GM18861 (cell line): ENCODE data around the gene CNST.
"Not testable (repeated sequence)": the region's sequence is repeated elsewhere in the genome, so short reads cannot be mapped to it uniquely, and the experiment has no call there.

ENCODE experiments used
- ATAC-seq: cut with Tn5 transposase; IDR thresholded peaks from one replicate; pipeline ENCODE4 v1.9.1; 2021; ENCODE audit not compliant: unreplicated experiment

CNST gene

DNA sequence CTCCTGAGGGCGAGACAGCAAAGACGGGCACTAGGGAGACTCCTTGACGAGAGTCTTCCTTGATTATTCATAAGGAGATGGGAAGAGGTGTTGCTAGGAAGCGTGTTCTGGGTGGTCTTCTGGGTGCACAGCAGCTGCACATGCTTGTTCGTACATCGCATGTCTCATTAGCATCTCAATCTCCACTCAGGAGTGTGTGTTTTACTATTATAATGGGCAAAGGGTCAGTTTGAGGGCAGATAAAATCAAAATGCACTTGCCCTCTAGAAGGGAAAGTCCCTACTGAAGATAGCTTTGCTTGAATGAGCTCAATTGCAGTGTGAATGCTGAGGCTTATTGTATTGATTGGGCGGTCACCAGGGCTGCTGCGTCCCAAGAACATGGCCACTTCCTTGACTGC, 107.8 kb downstream of the CNST start:
- ATAC-seq, result no peak

DNA sequence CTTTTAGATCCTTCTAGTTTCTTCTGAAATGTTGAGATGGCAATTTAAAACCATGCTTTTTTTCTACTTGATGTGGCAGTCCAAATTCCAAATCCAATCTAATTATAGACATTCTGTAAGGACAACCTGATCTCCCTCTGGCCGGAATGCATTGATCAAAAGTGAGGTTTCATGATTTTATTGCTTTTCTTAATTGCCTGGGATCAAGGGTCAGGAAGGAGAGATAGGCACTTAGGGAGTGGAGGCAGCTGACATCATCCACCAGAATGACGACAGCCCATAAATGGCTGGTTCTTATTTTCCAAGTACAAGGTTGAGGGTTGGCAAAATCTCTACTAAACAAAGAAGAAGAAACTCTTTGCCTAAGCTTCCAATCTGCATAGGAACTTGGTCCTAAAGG, 111.6 kb downstream of the CNST start:
- ATAC-seq, result no peak

DNA sequence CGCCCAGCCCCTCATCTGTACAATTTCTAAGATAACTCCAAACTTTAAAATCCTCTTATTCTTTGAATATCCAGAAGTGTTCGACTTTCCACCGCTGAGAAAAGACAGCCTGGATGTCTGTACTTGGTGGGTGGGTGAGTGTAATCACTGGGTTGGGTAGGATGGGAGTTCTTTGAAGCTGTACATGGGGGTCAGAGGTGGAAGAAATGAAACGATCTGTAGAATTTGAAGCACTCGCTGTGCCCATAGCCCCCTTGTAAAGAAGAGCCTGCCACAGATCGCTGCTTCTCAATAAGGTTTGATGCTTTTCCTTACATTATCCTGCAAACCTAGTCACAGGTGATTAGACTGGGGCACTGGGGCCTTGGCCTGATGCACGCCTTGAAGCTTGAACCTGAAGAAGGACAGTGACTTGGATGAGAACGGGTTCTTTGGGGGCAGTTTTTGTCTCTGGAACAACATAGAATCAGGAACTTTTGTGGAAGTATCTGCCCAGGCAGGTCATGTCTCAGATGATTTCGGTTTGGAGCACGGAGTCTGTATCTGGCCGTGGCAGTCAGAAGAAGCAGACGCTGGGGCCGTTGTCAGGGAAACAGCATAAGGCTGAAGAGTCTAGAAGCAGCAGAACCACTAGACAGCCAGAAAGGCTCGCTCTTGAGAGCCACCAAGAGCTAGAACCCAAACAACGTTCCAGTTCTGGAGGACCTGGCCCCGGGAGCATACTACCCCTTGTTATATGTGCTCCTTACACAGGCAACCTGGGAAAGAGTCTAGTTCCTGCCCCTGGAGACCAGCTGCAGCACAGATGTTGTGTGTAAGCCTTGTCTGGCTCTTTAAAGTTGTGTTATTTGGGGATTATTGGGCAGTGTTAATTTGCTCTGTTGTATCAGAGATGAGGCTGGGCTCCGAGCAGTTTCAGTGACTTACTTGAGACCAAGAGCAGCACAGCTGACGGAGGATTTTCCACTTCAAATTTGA, 112.8 kb downstream of the CNST start:
- ATAC-seq, result no peak

DNA sequence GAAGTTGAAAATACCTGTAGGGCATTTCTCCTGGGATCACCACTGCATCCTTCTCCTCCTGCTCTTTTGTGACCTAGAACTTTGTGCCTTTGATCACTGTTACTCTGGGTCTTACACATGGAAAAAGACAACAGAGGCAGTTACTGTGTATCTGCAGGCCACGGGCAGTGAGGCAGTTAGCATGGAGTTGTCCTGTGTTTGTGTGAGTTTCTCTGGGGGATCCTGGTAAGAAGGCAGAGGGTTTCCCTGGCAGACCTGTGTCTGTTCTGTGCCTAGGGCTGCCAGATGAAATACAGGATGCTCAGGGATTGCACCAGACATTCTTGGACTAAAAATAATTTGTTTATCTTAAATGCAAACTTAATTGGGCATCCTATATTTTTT, 113.5 kb downstream of the CNST start:
- ATAC-seq, result no peak

DNA sequence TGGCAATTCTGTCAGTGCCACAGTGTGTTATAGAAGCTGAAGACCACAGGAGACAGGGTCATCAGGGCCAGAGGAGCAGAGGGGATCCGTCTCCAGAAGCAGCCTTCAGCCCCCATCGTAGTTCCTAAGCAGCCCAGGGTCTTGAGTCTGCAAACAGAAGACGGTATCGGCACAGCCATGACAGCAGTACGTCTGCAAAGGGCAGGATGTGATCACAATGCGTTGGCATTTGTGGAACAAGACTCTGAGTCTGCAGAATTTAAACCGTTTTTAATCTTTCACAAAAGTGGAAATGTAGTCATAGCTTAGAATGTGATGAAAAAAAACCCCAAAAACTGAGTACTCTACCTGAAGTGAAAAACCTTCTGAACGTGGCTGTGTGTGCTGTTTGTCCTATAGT, 113.9 kb downstream of the CNST start:
- ATAC-seq, result no peak

DNA sequence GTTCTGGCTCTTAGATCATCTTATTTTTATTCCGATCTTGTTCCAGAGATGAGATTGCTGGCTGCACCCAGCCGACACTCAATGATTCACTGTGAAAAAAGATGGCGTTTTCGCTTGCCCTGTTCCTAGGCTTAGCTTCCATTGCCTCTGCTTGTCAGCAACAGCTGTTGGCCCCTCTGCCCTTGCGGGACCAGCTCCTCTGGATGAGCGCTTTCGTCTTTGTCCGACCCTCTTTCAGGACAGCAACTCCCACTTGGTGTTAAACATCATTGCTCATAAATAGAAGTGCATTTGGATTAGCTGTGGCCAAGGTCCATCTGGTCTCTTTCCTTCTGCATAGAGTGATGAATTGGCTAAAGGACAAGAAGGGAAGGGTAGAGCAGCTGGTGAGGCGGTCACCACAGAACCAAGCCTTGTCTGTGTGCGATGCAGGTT, 114.5 kb downstream of the CNST start:
- no peak for ATAC-seq

DNA sequence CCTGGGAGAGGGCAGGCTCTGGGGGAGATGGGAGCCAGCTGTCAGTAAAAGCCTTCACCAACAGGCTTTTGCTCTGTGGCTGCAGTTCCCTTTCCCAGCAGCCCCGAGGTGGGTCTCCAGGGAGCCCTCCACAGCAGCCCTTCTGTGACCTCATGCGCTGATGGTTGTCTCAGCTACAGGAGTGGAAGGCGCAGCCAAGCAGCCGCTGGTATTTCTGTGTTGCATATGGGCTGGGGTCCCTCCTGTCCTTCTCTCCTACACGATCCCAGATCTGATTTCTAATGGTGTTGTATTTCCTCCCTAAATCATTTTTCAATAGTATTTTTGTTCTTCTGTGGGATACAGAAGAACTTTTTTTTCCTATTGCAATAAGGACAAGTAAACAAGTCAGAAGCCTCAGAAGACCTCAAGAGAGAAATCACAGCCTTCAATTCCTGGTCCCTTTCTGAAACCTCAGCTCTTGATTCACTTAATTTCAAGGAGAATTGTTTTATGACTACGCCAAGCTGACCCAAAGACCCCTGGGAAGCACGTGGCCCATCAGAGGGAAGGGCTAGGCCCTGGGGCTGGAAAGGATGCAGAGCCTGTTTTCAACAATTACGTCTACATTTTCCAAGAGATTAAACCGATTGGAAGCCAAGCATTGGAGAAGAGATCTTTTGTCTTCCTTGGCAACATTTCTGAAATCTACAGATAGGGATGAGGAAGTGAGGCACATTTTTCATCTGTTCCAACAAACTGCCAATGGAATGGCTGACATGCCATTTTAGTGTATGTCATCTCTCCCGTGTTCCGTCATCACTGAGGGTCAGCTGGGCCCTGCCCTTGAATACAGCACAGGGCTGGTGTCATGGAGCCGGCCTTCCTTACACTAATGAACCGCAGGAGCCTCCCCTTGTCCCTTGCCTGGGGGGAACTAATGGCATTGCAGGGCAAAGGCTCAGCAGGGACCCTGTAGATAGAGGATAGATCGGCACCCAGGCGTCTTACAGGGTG, 115.9 kb downstream of the CNST start:
- ATAC-seq, result no peak

DNA sequence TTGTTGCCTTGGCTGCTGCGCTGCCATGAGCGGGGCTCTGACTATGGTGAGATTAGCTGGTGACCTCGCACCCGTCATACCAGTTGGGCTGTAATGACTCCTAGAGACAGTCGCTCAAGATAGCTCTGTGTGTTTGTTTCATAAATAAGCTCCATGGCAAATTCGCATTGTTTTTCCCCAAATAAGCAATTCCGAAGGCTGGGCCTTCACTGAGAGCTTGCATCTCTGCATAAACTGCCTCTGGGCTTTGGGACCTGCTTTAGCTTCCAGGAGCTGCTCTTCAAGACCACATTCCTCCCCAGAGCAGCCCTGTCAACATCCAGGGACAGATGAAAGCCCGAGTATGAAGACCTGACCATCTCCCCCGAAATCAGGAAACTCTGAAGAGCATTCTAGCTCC, 117.3 kb downstream of the CNST start:
- no peak for ATAC-seq

DNA sequence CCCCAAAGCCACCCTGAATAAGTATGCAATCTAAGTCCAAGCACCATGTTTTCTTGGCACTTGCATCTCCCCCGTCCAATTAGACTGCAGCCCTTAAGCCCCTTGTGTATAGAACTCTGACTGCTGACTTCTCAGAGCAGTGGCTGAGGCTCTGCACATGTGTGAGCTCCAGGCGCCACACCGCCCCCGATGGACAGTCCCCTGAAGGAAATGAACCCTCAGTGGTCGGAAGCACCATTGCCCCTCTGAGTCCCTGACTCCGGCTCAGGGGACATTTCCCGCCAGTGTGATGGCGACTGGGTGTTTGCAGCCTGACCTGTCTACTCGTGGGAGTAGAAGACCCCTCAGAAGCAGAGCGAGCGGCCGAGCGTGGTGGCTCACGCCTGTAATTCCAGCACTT, 120.7 kb downstream of the CNST start:
- ATAC-seq, result no peak

DNA sequence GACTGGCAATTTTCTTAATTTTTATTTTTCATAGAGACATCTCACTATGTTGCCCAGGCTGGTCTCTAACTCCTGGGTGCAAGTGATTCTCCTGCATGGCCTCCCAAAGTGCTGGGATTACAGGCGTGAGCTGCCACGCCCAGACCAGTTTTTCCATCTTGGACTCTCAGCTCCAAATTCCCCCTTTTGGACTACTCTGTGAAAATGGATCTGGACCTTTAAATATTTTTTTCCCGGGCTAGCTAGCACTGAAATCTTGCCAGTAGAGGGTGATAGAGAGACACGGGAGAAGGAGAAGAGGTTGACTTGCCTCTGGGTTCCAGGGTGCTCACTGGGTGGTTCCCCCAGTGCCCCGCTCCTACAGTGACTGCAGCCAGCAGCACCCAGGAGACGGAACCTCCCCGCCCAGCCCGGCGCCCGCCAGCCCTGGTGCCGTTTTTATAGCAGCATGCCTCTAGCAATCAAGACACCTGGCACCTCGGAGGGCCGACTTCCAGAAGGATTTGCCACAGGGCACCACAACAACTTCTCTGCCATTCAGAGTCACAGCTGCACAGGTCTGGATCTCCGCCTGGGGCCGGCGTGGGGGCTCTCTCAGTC, 123.3 kb downstream of the CNST start:
- peak; percentile 98 for ATAC-seq

DNA sequence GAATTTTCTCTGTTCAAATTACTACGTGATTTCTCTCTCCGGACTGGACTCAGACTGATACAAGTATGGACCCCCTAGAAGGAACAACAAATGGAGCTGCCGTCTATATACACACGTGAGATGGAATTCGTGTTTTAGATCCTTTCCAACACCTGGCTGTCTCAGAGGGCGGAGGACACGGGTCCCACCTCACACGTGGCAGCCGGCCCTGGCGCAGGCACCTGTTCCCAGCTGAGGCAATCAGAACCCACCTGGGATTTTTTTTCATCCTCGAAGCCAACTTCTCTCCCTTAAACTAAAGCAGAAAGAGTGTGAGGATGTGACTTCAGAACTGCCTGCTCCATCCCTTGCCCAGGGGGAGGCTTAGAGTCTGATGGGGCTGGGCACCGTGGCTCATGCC, 123.8 kb downstream of the CNST start:
- ATAC-seq, result no peak

DNA sequence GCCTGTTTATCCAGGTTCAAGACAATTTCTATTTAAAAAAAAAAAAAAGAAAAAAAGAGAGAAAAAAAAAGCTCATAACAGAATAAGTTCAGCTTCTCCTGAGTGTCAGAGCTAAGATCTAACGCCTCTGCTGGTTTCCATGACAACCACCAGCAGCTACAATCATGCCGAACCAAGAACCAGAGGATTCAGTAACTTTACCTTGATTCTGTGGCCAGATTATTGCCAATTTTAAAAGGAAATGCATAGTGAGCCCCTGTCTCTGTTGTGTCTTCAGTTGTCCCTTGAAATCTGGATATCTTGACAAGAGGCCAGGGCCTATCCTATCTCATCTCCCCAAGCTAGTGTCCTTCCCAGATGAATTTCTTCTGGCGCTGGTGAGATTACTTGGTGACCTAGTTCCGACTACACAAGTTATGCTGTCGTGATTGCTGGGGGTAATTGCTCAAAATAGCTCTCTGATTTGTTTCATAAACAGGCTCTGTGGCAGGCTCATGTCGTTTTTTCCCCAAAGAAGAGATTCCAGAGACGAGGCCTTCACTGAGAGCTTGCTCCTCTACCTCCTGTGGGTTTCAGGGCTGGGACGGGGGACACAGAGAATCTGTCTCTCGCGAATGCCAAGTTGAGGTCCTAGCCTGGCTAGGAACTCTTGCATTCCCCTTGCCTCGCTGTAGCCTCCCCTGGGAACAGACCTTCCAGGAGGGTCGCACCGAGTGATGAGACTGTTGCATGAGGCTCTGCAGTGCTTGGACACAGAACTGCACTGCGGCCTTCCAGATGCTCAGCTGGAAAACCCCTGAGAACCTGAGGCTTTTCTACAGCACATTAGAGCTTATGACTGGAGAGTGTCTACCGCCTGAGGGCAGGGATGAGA, 125.6 kb downstream of the CNST start:
- no peak for ATAC-seq

DNA sequence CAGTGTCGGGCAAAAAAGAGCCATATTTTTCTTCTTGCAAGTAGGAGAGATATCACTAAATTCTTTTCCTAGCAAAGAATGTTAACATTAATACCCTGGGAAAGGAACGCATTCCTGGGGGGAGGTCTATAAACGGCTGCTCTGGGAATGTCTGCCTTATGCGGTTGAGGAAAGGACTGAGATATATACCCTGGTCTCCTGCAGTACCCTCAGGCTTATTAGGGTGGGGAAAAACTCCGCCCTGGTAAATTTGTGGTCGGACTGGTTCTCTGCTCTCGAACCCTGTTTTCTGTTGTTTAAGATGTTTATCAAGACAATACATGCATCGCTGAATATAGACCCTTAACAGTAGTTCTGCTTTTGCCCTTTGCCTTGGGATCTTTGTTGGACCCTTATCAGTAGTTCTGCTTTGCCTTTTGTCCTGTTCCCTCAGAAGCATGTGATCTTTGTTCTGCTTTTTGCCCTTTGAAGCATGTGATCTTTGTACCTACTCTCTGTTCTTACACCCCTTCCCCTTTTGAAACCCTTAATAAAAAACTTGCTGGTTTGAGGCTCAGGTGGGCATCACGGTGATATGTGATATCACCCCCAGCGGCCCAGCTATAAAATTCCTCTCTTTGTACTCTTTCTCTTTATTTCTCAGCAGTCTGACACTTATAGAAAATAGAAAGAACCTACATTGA, 128.1 kb downstream of the CNST start:
- not testable (repeated sequence) for ATAC-seq

DNA sequence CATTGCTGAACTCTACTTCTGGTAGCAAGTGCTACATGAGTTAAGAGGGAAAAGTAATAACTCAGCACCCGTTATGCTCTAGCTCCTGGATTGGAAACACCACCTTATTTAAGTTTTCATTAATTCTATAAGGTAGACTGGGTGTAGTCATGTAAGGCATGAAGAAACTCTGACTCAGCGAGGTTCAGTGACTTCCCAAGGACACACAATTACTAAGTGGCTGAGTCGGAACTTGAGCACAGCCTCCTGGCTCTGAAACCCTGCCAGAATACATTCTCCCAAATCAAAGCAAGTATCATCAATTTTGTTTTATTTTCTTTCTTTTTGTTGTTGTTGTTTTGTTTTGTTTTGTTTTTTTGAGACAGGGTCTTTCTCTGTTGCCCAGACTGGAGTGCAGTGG, 128.9 kb downstream of the CNST start:
- no peak for ATAC-seq

DNA sequence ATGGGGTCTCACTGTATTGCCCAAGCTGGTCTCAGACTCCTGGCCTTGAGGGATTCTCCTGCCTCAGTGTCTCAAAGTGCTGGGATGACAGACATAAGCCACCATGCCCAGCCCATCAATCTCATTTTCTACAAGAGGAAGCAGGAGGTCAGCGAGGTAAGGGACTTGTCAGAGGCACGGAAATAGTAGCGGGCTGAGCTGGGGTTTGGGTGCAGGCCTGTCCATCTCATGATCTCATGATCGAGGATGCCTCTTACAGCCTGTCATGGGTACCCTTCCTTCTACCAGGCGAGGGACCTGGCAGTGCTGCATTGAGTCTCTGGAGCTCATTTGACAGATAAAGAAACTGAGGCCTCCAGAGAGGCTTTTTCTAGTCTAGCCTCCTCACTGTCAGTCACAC, 129.4 kb downstream of the CNST start:
- ATAC-seq, result no peak

DNA sequence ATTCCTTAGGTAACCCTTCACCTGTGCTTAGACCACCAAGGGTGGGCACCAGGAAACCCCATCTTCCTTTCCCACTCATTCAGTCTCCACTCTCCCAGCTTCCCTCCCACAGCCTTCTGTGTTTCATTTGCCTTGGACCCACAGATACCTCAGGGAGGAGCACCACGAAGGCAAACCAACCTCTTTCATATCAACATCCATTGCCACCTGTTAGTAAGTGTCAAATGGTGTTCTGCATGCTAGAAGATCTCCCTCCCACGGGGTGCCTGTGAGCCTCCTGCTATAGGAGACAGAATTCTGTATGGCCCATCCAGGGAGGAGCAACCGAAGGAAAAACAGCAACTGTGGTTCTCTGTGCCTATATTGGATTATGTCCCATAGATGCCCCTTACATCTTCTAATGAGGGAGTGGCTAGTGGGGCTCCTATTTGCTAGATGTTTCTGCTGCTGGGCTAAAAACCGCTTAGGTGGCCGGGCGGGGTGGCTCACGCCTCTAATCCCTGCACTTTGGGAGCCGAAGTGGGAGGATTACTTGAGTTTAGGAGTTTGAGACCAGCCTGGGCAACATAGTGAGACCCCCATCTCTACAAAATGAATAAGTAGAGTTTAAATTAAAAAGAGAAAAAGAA, 132.3 kb downstream of the CNST start:
- no peak for ATAC-seq

DNA sequence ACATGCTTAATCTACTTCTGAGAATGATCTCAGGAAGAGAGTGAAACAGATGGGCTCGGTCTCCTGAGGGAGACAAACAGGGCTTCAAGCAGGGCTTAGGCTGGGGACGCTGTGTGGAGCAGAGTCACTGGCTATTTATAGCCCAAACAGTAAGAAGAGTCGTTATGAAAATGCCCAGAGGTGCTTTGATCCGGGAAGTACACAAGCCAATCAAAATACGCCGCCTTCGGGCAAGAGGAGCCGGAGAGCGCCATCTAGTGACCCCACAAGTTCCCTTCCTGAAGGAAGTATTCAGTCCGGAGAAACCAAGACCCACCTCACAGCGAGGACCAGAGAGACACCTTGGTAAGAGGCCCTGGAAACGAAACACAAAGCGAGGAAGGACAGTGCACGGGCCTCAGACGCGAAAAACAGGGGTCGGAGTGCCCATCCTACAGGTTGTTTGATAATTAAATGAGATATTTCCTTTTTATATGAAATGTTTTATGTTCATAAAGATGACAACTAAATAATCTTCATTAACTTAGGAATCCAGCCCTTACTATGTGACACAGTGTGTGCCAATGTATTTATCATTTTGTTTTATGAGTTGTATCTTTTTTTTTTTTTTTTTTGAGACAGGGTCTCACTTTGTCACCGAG, 133.0 kb downstream of the CNST start:
- ATAC-seq, result peak; percentile 96

DNA sequence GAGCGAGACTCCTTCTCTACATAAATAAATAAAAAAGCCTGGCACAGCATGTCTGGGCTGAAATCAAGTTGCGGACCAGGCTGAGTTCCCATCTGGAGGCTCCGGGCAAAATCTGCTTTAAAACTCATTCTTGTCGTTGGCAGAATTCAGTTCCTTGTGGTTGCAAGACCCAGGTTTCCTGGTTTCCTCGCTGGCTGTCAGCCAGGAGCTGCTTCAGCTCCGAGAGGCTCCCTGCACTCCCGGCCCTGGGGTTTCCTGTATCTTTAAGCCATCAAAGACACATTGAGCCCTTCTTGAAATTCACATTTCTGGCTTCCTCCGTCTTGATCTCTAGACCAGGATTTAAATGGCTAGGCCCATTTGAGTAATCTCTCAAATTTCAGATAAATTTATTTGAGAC, 137.3 kb downstream of the CNST start:
- ATAC-seq, result no peak

DNA sequence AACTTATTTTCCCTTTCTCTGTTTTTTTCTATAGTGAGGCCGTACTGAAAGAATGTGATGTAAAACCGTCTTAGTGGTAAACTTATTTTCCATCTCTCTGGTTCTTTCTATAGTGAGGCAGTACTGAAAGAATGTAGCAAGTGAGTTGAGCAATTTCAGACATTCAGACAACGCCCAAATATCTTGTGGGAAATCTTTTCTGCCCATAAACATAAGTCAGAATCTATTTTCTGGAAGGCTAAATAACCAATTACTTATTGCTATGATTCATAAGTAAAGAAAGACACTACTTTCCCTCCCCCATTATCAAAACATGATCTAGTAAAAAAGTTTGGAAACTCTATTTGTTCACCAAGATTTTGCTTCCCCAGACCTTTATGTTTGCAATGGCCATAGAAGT, 139.1 kb downstream of the CNST start:
- ATAC-seq, result no peak
